Trophoblast cell (in vitro differentiated cells and primary cell): Measurements from ENCODE around the gene FBXO22.

ENCODE experiments used
- DNase-seq, 2 donors: peaks; one replicate each; pipeline ENCODE4 v3.0.0-alpha.2; 2016
- H2AFZ ChIP-seq: 2 replicates; pipeline ENCODE4 v1.6.1; 2013; ENCODE audit warnings: low read length, moderate library complexity, mild to moderate bottlenecking; ENCODE audit not compliant: insufficient read depth, poor library complexity
- H2AK5ac ChIP-seq: 2 replicates; pipeline ENCODE4 v1.6.1; 2013; ENCODE audit warnings: mild to moderate bottlenecking, low read length
- H2BK120ac ChIP-seq: 2 replicates; pipeline ENCODE4 v1.6.1; 2013; ENCODE audit warnings: low read length, mild to moderate bottlenecking, moderate library complexity; ENCODE audit not compliant: insufficient read depth, poor library complexity
- H2BK12ac ChIP-seq: 2 replicates; pipeline ENCODE4 v1.6.1; 2013; ENCODE audit warnings: mild to moderate bottlenecking, low read length, moderate library complexity
- H2BK5ac ChIP-seq: 2 replicates; pipeline ENCODE4 v1.6.1; 2013; ENCODE audit warnings: low read length, low read depth, moderate library complexity, mild to moderate bottlenecking; ENCODE audit not compliant: poor library complexity
- H3K14ac ChIP-seq: 2 replicates; pipeline ENCODE4 v1.6.1; 2013; ENCODE audit warnings: mild to moderate bottlenecking, low read length
- H3K18ac ChIP-seq: 2 replicates; pipeline ENCODE4 v1.6.1; 2013; ENCODE audit warnings: mild to moderate bottlenecking, low read length
- H3K23ac ChIP-seq: 2 replicates; pipeline ENCODE4 v1.6.1; 2013; ENCODE audit warnings: low read length
- H3K27ac ChIP-seq: 2 replicates; pipeline ENCODE4 v1.5.1; 2013; ENCODE audit warnings: low read depth, mild to moderate bottlenecking, inconsistent platforms, low read length, moderate library complexity
- H3K27me3 ChIP-seq: 2 replicates; pipeline ENCODE4 v1.6.1; 2013; ENCODE audit warnings: inconsistent platforms, mild to moderate bottlenecking, low read length, moderate library complexity; ENCODE audit not compliant: insufficient read depth
- H3K36me3 ChIP-seq, 2 experiments: 1 replicate in 1 of 2; 2 replicates in 1 of 2; pipeline ENCODE4 v1.6.1; 2013; ENCODE audit warnings: low read length in 2 of 2, mild to moderate bottlenecking in 2 of 2, moderate library complexity in 1 of 2; ENCODE audit not compliant: insufficient read depth in 2 of 2, control insufficient read depth in 1 of 2
- H3K4ac ChIP-seq: 2 replicates; pipeline ENCODE4 v1.6.1; 2013; ENCODE audit warnings: low read depth, mild to moderate bottlenecking, low read length, moderate library complexity
- H3K4me1 ChIP-seq, 2 experiments: 1 replicate in 1 of 2; 2 replicates in 1 of 2; pipeline ENCODE4 v1.6.1; 2013; ENCODE audit warnings: low read length in 2 of 2, mild to moderate bottlenecking in 2 of 2, moderate library complexity in 1 of 2; ENCODE audit not compliant: insufficient read depth in 2 of 2, control insufficient read depth in 1 of 2
- H3K4me2 ChIP-seq: 2 replicates; pipeline ENCODE4 v1.6.1; 2013; ENCODE audit warnings: inconsistent platforms, mild to moderate bottlenecking, low read length, moderate library complexity
- H3K4me3 ChIP-seq: 2 replicates; pipeline ENCODE4 v1.5.1; 2013; ENCODE audit warnings: mild to moderate bottlenecking, low read depth, low read length, inconsistent platforms
- H3K79me1 ChIP-seq: one replicate; pipeline ENCODE4 v1.6.1; 2013; ENCODE audit warnings: low read length
- H3K79me2 ChIP-seq: 2 replicates; pipeline ENCODE4 v1.6.1; 2013; ENCODE audit warnings: low read length, mild to moderate bottlenecking; ENCODE audit not compliant: control insufficient read depth, insufficient read depth, poor library complexity
- H3K9ac ChIP-seq: 2 replicates; pipeline ENCODE4 v1.6.1; 2013; ENCODE audit warnings: mild to moderate bottlenecking, low read length
- H3K9me3 ChIP-seq: 2 replicates; pipeline ENCODE4 v1.6.1; 2013; ENCODE audit warnings: low read depth, mild to moderate bottlenecking, control low read depth, inconsistent platforms, low read length; ENCODE audit not compliant: insufficient read depth
- H4K12ac ChIP-seq: 2 replicates; pipeline ENCODE4 v1.6.1; 2013; ENCODE audit warnings: low read depth, mild to moderate bottlenecking, low read length, moderate library complexity
- H4K8ac ChIP-seq: 2 replicates; pipeline ENCODE4 v1.6.1; 2013; ENCODE audit warnings: low read depth, mild to moderate bottlenecking, low read length, moderate library complexity
- H4K91ac ChIP-seq: one replicate; pipeline ENCODE4 v1.6.1; 2013; ENCODE audit warnings: low read depth, mild to moderate bottlenecking, low read length, moderate library complexity
- WGBS: extraction: QIAGEN DNeasy Blood & Tissue Kit; methylation state at CpG from one replicate; pipeline ENCODE4 v1.1.7; 2013; ENCODE audit warnings: missing lambda C conversion rate; ENCODE audit not compliant: insufficient read length, insufficient coverage; ENCODE audit errors: extremely low coverage; 5-methylcytosine and 5-hydroxymethylcytosine counted together

The FBXO22 gene

DNA sequence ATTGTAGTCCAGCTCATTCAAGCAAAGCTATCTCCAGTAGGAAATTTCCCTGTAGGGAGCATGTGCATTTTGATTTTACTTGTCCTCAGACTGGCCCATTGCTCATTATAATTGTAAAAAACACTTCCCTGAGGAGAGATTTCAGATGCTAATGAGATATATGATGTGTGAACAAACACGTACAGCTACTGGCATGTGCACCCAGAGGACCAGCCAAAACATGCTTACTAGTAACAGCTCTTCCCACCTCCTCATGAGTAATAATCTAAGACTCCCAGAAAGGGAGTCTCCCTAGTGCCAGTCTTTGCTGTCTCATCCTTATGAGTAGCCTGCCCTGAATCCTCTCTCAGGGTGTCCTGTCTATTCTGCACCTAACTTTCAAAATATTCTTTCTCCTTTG, 43.4 kb downstream of the FBXO22 start:
- Histone ChIP-seq H3K36me3 (no peaks in the 10 kb centered on the region), H4K8ac (no peak overlapping the region), H2BK12ac (no peak overlapping the region), H4K12ac (no peak overlapping the region), H2BK5ac (no peak overlapping the region), H3K18ac (no peak overlapping the region), H3K23ac (no peak overlapping the region), H3K9ac (no peak overlapping the region), H2AK5ac (no peak overlapping the region), H3K4ac (no peak overlapping the region), H2AFZ (no peak overlapping the region), H3K79me2 (no peaks in the 10 kb centered on the region), H3K4me3 (no peak overlapping the region), H3K27ac (no peak overlapping the region), H3K4me2 (no peak overlapping the region), H2BK120ac (no peak overlapping the region), H3K9me3 (no peaks in the 10 kb centered on the region), H3K14ac (no peak overlapping the region), H4K91ac (no peak overlapping the region), H3K27me3 (no peaks in the 10 kb centered on the region), H3K4me1 (no peaks in the 10 kb centered on the region), H3K79me1 (no peaks in the 10 kb centered on the region)
- WGBS, result no CpG with 5 or more reads among the region's 1 CpG
- DNase-seq, result peak; percentile 71 to 76

DNA sequence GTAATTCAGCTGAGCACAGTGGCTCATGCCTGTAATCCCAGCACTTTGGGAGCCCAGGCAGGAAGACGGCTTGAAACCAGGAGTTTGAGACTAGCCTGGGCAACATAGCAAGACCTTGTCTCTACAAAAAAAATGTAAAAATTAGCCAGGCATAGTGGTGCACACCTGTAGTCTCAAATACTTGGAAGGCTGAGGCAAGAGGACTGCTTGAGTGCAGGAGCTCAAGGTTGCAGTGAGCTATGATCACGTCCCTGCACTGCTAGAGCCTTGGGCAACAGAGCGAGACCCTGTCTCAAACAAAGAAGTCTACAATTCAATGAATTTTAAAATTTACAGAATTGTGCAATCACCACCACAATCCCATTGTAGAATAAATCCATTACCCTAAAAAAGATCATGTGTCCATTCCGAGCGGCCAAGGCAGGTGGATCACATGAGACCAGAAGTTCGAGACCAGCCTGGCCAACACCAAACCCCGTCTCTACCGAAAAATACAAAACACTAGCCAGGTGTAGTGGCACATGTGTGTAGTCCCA, 45.2 kb downstream of the FBXO22 start:
- WGBS, result no CpG with 5 or more reads among the region's 8 CpGs

DNA sequence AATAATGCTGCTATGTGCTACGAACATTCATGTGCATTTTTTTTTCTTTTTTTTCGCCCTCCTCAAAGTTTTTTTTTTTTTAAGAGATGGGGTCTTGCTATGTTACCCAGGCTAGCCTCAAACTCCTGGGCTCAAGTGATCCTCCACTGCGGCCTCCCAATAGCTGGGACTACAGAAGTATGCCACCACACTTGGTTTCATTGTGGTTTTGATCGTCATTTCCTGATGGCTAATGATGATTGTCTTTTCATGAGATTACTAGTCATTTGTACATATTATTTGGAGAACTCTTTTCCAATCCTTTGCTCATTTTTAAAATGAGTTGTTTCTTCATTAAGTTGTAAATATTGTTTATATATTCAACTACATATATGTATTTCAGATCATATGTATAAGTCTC, 48.8 kb downstream of the FBXO22 start:
- H3K27me3 ChIP-seq, result no peaks in the 10 kb centered on the region
- no peak overlapping the region for H2BK5ac ChIP-seq
- no peak overlapping the region for H3K4me2 ChIP-seq
- H2BK120ac ChIP-seq, result no peak overlapping the region
- no peak for DNase-seq
- H2AK5ac ChIP-seq, result no peak overlapping the region
- H4K12ac ChIP-seq, result no peak overlapping the region
- no peak overlapping the region for H4K8ac ChIP-seq
- H3K79me1 ChIP-seq, result no peaks in the 10 kb centered on the region
- no peak overlapping the region for H3K23ac ChIP-seq
- no peak overlapping the region for H3K4me3 ChIP-seq
- no peaks in the 10 kb centered on the region for H3K36me3 ChIP-seq
- no peaks in the 10 kb centered on the region for H3K9me3 ChIP-seq
- no peak overlapping the region for H3K14ac ChIP-seq
- H2BK12ac ChIP-seq, result no peak overlapping the region
- H3K18ac ChIP-seq, result no peak overlapping the region
- no peak overlapping the region for H3K9ac ChIP-seq
- no peaks in the 10 kb centered on the region for H3K4me1 ChIP-seq
- WGBS, result no CpG with 5 or more reads among the region's 4 CpGs
- no peaks in the 10 kb centered on the region for H3K79me2 ChIP-seq
- no peak overlapping the region for H3K4ac ChIP-seq
- H2AFZ ChIP-seq, result no peak overlapping the region
- H4K91ac ChIP-seq, result no peak overlapping the region
- no peak overlapping the region for H3K27ac ChIP-seq

More for the DNA sequence above, 45.2 kb downstream of the FBXO22 start:
- no peak overlapping the region for H3K4me3 ChIP-seq
- no peak overlapping the region for H2BK5ac ChIP-seq
- H3K79me1 ChIP-seq, result no peaks in the 10 kb centered on the region
- no peak overlapping the region for H2BK120ac ChIP-seq
- no peak overlapping the region for H4K12ac ChIP-seq
- H3K9ac ChIP-seq, result no peak overlapping the region
- H2BK12ac ChIP-seq, result no peak overlapping the region
- no peak overlapping the region for H3K27ac ChIP-seq
- no peak overlapping the region for H3K23ac ChIP-seq
- no peaks in the 10 kb centered on the region for H3K9me3 ChIP-seq
- H3K18ac ChIP-seq, result no peak overlapping the region
- no peaks in the 10 kb centered on the region for H3K4me1 ChIP-seq
- DNase-seq, result peak; percentile 51 to 75
- H3K27me3 ChIP-seq, result no peaks in the 10 kb centered on the region
- no peaks in the 10 kb centered on the region for H3K79me2 ChIP-seq
- H4K91ac ChIP-seq, result no peak overlapping the region
- no peak overlapping the region for H2AK5ac ChIP-seq
- H2AFZ ChIP-seq, result no peak overlapping the region
- H4K8ac ChIP-seq, result no peak overlapping the region
- H3K36me3 ChIP-seq, result no peaks in the 10 kb centered on the region
- H3K14ac ChIP-seq, result no peak overlapping the region
- no peak overlapping the region for H3K4ac ChIP-seq
- H3K4me2 ChIP-seq, result no peak overlapping the region

DNA sequence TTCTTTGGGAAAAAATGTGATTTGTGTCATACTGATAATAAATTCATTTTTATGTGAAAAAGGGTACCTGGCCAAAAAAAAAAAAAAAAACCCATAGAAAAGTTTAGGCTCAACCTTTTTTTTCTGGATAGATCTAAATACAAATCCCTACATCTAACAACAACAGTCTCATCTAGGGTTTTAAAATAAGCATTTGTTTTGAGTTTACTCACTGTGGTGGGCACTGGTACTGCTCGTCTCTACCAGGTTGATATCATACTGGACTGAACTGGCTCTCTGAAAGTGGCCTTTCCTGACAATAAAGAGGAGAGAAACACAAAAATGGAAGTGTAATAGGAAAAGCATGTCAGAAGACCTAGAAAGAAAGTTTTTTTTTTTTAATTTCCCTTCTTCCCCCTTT, 52.0 kb downstream of the FBXO22 start:
- Histone ChIP-seq H2BK120ac (no peak overlapping the region), H3K27me3 (no peaks in the 10 kb centered on the region), H3K14ac (no peak overlapping the region), H3K79me2 (no peaks in the 10 kb centered on the region), H4K8ac (no peak overlapping the region), H3K4me3 (no peak overlapping the region), H4K91ac (no peak overlapping the region), H3K79me1 (no peaks in the 10 kb centered on the region), H3K4ac (no peak overlapping the region), H4K12ac (no peak overlapping the region), H3K36me3 (no peaks in the 10 kb centered on the region), H2BK12ac (no peak overlapping the region), H3K9me3 (no peaks in the 10 kb centered on the region), H3K27ac (no peak overlapping the region), H2AFZ (no peak overlapping the region), H3K9ac (no peak overlapping the region), H3K18ac (no peak overlapping the region), H3K23ac (no peak overlapping the region), H3K4me1 (no peaks in the 10 kb centered on the region), H2BK5ac (no peak overlapping the region), H2AK5ac (no peak overlapping the region), H3K4me2 (no peak overlapping the region)
- WGBS, result no CpG with 5 or more reads among the region's 1 CpG
- no peak for DNase-seq
